ENCODE measurements around the gene EXOG. TPM values are rescaled to one million over a fixed set of nuclear protein-coding genes. Genes with fewer than 3 reads are reported as not detected.
A peak's percentile ranks its signal among the peaks of the same experiment; 100 is the strongest.

The EXOG gene
- polyA plus RNA-seq, 1 donor from 2014 or later: 45.6 TPM

DNA sequence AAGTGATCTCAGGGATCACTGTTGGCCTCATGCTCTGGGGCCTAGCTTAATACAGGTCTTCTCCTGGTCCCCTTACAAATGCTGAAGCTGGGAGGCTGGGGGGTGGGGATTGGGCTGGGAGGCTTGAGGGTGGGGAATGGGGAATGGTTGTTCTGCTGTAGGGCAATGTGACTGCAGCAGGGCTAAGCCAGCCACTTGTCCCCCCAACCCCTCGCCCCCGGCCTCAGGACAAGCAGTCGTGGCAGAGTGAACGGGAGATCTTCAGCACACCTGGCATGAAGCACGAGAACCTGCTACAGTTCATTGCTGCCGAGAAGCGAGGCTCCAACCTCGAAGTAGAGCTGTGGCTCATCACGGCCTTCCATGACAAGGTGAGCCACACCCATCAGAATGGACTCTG lies 17.2 kb upstream of the EXOG start:
- Histone ChIP-seq H3K9me2 (ENCODE audit: insufficient read depth, low read length) (no peaks in the 10 kb centered on the region), H3K27me3 (ENCODE audit: insufficient read depth, low read depth, low read length) (no peaks in the 10 kb centered on the region), H3K79me2 (replicated peaks; ENCODE audit: insufficient read depth, low read length) (peaks cover 24% of the 10 kb centered on the region), H3F3A (ENCODE audit: insufficient read depth, low read length, poor library complexity, severe bottlenecking) (no peaks in the 10 kb centered on the region), H2AFZ (ENCODE audit: low read depth, low read length) (no peak overlapping the region), H4K20me1 (ENCODE audit: insufficient read depth) (peaks cover 5% of the 10 kb centered on the region), H3K4me2 (ENCODE audit: low read length) (no peak overlapping the region), H3K4me3 (ENCODE audit: low read length) (no peak overlapping the region), H3K9ac (ENCODE audit: low read length) (no peak overlapping the region), H3K36me3 (ENCODE audit: insufficient read depth, low read length) (peaks cover 4% of the 10 kb centered on the region), H3K9me3 (ENCODE audit: low read length) (no peaks in the 10 kb centered on the region), H3K27ac (ENCODE audit: low read length) (no peak overlapping the region)
- TF ChIP-seq RAD21 (conservative IDR thresholded peaks at IDR 0.05) (no peak), POLR2AphosphoS5 (IDR thresholded peaks at IDR 0.05) (no peak), TAF1 (IDR thresholded peaks at IDR 0.05; ENCODE audit: low read depth) (no peak), REST (IDR thresholded peaks at IDR 0.05; ENCODE audit: borderline replicate concordance) (no peak)

- H3K36me3 ChIP-seq (ENCODE audit: insufficient read depth, low read length): peaks cover 4% of the 10 kb centered on the region
- H3K4me3 ChIP-seq (ENCODE audit: low read length): no peak overlapping the region
- H2AFZ ChIP-seq (ENCODE audit: low read depth, low read length): no peak overlapping the region
- no peaks in the 10 kb centered on the region for H3K9me3 ChIP-seq (ENCODE audit: low read length)
- H3K4me2 ChIP-seq (ENCODE audit: low read length): no peak overlapping the region
- no peak overlapping the region for H3K27ac ChIP-seq (ENCODE audit: low read length)
- no peaks in the 10 kb centered on the region for H3F3A ChIP-seq (ENCODE audit: insufficient read depth, low read length, poor library complexity, severe bottlenecking)
- H4K20me1 ChIP-seq (ENCODE audit: insufficient read depth): peaks cover 5% of the 10 kb centered on the region
- H3K27me3 ChIP-seq (ENCODE audit: insufficient read depth, low read depth, low read length): no peaks in the 10 kb centered on the region
- H3K9ac ChIP-seq (ENCODE audit: low read length): no peak overlapping the region
- TF ChIP-seq TAF1 (IDR thresholded peaks at IDR 0.05; ENCODE audit: low read depth) (no peak), MXI1 (conservative IDR thresholded peaks at IDR 0.05; ENCODE audit: poor library complexity, severe bottlenecking) (no peak), RAD21 (conservative IDR thresholded peaks at IDR 0.05) (peak; percentile 90), REST (IDR thresholded peaks at IDR 0.05; ENCODE audit: borderline replicate concordance) (no peak), EZH2 (IDR thresholded peaks at IDR 0.05; ENCODE audit: borderline replicate concordance, insufficient read depth, low read length, poor library complexity, severe bottlenecking) (no peak), SMC3 (conservative IDR thresholded peaks at IDR 0.05; ENCODE audit: poor library complexity) (peak; percentile 84), POLR2AphosphoS5 (IDR thresholded peaks at IDR 0.05) (no peak), EP300 (conservative IDR thresholded peaks at IDR 0.05; ENCODE audit: poor library complexity, severe bottlenecking) (no peak)
- TF ChIP-seq, protein P1, sequence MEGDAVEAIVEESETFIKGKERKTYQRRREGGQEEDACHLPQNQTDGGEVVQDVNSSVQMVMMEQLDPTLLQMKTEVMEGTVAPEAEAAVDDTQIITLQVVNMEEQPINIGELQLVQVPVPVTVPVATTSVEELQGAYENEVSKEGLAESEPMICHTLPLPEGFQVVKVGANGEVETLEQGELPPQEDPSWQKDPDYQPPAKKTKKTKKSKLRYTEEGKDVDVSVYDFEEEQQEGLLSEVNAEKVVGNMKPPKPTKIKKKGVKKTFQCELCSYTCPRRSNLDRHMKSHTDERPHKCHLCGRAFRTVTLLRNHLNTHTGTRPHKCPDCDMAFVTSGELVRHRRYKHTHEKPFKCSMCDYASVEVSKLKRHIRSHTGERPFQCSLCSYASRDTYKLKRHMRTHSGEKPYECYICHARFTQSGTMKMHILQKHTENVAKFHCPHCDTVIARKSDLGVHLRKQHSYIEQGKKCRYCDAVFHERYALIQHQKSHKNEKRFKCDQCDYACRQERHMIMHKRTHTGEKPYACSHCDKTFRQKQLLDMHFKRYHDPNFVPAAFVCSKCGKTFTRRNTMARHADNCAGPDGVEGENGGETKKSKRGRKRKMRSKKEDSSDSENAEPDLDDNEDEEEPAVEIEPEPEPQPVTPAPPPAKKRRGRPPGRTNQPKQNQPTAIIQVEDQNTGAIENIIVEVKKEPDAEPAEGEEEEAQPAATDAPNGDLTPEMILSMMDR (IDR thresholded peaks at IDR 0.05; ENCODE audit: poor library complexity, severe bottlenecking): peak; percentile 88
- H3K79me2 ChIP-seq (replicated peaks; ENCODE audit: insufficient read depth, low read length): peaks cover 18% of the 10 kb centered on the region
- no peaks in the 10 kb centered on the region for H3K9me2 ChIP-seq (ENCODE audit: insufficient read depth, low read length)
These were observed 16.6 kb upstream of the EXOG start for GRCh38 chr3:38479431-38480092.
